Stimulated activated CD8-positive, alpha-beta memory T cell treated with anti-CD3 and anti-CD28 coated beads, Interleukin-4, amount 100 ng/mL, for 48 hours (primary cell): ENCODE results near the gene DIPK1A.

ENCODE experiments used
- DNase-seq: peaks from one replicate; pipeline ENCODE4 v3.0.0-alpha.2; 2020

The DIPK1A gene

DNA sequence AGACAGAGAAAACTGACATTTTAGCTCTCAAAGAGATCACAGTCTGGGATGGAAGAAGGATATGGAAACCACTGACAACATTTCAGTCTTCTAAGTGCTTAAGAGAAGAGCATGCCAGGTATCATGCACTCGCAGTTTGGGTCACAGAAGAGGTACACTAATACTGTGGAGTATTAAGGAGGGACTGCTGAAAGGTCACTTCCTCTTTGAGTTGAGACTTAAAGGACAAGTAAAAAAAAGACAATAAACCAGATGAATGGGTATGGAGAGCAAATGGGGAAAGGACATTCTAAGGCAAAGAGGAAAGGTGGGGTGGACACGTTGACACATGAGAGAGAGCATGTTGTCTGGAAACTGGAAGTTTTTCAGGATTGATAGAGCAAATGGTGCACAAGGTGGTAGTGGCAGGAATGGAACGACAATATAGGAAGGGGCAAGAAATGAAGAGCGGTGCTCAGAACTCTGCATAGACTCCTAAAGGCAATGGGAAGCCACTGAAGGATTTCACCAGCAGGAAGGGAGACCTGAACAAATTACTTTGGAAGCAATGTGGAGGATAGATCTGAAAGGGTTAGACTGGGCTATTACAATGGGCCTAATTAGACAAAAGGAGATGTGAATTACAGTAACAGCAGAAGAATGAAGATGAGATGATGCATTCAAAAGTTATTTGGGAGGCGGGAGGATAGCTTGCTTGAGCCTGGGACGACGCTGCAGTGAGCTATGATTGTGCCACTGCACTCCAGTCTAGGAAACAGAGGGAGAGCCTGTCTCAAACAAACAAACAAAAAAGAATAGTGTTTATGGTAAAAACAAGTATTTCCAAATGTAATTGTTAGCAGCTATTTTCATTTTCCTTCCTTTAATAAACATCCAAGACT, 11.1 kb downstream of the DIPK1A start:
- DNase-seq, result no peak

DNA sequence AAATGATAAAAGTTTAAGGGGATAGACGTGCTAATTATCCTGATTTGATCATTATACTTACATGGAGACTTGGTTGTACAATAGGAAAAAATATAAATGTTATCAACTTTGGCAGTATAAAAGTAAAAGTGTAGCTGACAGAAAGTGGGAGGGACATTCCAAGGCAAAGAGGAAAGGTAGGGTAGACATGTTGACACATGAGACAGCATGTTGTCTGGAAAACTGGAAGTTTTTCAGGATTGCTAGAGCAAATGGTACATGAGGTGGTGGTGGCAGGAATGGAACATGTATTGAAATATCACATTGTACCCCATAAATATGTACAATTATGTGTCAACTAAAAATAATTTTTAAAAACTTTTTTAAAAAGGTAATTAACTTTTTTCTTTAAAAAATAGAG, 13.2 kb downstream of the DIPK1A start:
- DNase-seq, result no peak

DNA sequence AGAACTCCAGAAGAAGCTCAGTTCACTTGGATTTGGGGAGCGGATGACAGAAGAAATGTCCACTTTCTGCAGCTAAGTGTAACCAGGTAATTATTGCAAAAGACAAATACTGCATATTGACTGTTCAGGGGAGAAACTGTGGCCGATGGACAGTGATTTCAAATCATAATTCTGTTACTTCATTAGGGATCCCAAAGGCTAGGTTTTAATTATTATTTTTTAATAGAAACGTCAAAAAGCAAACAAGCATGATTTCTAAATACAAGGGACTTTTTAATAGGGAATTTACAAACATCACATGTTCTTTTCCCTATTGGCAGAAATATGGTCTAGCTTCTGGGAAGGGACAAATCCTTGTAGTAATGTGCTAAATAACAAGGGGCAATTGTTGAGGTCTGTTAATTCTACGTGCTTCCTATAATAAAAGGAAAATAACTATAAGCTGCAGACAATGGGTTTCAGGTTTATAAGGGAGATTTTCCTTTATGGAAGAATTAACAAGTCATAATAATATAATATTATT, 15.5 kb downstream of the DIPK1A start:
- DNase-seq, result no peak

DNA sequence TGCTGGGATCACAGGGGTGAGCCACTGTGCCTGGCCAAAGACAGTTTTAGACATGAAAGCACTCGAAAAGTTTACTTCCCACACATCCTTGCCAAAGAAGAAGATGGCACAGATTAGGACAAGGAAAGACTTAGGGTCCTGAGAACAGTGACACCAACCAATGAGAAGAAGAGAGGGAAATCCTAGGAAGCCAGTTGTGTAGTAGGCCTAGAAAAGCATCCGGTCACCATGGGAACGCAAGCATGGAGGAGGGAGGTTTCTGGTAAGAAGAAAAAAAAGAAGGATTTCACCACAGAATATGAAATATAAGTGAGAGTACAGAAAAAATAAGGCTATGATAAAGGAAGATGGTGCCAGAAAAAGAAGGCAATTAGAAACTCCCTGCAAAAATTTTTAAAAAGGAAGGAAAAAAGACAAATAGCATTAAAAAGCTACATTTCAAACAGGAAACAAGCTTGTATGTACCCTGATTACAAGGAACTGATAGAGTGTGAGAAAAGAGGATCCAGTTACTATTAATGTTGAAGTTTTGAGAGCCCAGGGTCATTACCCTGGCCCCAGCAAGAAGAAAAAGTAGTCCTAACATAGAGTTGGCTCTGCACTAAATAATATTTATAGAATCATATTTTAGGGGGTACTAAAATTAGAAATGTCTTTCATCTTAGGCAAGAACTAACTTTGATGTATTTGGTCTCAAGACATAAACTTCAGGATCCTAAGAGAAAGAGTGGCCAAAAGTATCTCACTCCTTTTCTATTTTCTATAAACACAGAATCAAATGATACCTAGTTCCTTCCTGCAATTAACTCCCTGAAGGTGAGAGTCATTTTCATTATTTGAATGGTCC, 16.1 kb downstream of the DIPK1A start:
- DNase-seq, result no peak

DNA sequence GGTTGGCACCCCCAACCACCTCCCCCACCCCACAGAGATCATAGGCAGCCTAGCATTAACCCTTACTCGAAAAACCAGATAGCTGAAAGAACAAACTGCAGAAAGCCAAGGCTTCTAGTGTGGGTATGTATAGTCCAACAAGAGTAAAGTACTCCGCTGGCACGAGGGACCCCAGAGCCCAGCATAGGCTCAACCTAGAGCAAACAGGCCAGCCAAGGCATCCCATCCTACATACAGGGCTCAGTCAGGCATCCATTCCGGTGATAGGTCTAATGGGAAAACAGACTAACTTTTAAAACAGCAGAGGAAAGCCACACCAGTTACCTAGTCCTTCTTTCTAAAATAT, 17.8 kb downstream of the DIPK1A start:
- DNase-seq, result no peak

DNA sequence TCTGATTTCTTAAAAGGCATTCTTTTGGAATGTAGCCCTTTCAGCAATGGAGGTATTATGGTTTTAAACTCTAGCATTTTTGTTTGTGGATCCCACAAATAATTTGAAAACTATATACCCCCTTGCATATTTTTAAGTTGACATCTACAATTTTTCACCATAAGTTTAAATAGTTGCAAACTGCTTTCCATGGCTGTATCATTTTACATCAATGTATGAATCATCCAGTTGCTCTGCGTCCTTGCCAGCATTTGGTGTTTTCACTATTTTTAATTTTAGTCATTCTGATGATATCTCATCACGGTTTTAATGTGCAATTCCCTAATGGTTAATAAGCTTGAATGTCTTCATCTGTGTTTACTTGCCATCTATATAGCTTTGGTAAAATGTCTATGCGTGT, 20.7 kb downstream of the DIPK1A start:
- DNase-seq, result no peak

DNA sequence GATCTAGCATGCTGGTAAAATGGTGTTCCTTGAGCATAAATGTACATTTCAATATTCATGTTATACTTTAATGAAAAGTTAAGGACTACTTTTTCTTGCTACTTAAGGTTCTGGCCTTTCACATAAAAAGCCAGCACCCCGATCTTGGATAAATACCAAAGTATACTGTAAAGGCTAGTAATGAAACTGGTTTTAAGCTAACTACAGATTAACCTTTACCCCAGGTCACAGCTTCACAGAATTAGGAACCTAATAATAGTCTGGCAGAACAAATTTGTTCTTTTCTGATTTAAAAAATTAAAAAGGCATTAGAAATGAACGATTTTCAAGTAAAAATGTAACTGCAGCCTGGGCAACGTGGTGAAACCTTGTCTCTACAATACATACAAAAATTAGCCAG, 23.5 kb downstream of the DIPK1A start:
- DNase-seq, result no peak

DNA sequence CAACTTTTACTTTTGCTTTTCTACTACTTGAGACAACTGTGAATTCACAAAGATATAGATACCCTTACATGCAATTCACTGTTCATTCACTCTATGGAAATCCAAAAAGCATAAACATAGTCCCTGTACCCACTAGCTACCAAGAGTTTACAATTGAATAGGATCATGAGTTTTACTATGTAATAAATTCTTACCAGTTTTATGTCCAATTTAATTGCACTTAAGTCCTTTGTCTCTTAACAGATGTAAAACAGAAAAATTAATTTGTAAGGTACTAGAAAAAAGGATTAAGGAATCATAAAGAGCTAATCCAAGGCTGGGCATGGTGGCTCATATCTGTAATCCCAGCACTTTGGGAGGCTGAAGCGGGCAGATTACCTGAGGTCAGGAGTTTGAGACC, 24.4 kb downstream of the DIPK1A start:
- no peak for DNase-seq

DNA sequence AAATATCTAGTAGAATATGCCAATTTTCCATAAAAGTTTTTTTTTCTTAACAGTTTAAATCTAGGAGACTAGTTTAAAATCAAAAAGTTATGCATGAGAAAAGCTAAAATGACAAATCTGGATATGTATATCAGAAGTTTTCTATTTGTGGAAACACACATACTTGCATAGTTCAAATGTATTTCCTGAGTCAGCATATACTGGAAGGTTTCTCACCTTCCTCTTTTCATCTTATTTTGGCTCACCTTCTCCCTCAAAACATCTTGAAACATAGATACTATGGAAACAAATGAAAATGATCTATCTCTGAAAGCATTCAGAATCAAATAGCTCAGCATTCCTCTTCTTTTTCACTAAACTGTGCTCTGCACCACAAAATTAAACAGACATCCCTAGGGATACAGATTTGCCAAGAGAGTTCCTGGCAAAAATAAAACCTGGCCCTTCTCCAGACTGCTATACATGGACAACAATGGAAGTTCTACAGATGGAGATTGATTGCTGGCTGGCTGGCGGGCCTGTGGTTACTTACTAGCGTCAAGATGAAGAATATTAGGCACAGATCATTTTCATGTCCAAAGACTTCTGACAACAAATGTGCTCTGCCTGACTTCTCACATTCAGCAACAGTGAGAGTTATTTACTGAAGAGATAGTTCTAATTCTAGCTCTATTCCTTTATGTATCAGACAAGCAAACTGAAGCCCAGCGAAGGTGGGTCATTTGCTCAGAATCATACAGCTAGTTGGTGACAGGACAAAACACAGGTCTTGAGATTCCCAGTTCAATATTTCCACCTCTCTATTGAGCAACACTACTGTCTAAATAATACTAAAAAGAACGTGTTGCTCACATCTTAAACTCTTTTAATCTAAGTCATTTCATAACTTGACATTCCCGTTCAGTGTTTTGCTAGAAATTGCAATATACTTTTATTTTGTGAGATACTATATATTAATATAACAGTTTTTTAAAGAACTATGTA, 26.6 kb downstream of the DIPK1A start:
- DNase-seq, result no peak

DNA sequence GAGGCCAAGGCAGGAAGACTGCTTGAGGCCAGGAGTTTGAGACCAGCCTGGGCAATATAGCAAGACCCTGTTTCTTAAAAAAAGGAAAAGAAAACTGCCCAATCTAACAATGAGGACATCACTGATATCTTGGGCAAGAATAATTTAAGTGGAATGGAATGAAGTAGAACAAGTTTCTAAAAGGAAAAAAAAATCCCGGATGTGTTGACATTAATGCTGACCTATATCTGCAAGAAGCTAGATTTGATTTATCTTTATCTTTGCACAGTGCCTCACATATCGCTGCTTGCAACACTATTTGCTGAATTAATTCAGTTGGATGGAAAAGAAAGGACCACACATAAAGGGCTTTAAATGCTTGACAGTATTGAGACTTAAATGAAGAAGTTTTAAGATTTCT, 27.8 kb downstream of the DIPK1A start:
- DNase-seq, result no peak

DNA sequence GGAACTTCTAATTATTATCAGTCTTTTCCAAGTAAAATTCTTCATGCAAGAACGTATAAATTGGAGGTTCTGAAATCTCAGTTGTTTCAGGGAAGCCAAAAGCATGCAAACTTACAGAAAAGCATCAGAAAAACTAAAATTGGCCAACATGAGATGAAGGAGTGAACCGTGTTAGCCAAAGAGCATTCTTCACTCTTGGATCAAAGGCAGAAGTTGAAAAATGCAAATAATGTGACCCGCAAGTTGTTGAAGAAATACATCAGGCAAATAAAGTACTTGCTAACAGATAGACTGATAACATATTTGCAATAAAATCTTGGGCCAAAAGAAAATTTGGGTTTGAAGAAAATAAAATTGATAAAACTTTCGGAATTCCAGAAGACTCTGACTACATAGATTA, 29.6 kb downstream of the DIPK1A start:
- DNase-seq, result no peak

DNA sequence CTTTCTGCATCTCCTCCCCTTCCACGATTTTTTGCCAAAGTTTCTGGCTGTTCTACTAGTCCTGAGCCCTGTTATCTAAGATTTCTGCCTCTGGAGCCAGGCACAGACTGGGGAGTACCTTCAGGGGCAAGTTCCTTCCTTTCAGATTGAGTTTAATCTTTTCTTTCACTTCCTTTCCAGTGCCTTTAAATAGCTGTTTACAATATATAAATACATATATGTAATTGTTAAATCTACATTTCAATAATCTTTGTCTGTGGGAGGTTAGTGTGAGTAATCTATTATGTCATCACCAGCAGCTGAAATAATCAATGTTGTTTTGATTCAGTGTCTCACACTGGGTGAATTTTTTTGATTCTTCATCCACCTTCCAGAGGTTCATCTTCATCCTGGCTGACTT, 31.8 kb downstream of the DIPK1A start:
- no peak for DNase-seq

DNA sequence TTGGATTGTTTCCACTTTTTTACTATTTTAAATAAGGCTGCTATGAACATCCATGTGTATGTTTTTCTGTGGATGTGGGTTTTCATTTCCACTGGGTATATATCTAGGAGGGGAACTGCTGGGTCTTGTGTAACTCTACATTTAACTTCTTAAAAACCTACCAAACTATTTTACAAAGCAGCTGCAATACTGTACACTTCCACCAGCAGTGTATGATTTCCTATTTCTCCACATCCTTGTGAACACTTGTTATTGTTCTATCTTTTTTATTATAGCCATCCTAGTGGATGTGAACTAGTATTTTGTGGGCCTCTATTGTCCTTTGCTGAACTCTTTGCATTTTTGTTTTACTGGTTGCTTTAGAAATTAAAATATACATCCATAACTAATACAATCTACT, 33.4 kb downstream of the DIPK1A start:
- DNase-seq, result no peak

DNA sequence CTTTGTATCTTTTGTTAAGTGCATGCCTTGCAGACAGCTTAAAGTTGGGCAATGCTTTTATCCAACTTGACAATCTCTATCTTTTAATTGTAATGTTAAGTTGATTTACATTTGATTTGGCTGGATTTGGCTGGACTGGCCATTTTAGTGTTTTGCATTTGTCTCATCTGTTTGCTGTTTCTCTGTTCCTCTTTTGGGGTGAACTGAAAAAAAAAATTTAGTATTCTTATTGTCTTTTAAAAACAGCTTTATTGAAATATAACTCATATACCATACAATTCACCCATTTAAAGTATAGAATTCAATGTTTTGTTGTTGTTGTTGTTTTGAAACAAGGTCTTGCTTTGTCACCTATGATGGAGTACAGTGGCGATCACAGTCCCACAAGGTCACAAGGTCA, 34.4 kb downstream of the DIPK1A start:
- no peak for DNase-seq

DNA sequence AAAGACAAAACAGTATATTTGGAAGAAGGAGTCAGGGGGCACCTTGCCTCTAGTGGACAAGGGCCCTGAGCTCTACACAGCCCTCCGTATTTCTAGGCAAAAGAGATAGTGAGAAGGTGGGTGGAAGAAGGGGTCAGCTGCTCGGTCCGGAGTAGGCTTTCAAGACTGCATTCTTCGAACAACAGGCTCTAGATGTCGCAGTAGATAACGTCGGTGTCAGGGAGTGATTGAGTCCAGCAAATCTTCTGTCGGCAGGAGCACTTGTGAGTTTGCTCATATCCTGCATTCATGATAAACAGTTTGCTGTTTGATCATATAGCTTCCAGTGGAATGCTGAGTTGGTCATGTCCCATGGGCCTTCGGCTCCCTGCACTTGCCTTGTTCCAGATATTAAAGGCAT, 36.8 kb downstream of the DIPK1A start:
- DNase-seq, result no peak

DNA sequence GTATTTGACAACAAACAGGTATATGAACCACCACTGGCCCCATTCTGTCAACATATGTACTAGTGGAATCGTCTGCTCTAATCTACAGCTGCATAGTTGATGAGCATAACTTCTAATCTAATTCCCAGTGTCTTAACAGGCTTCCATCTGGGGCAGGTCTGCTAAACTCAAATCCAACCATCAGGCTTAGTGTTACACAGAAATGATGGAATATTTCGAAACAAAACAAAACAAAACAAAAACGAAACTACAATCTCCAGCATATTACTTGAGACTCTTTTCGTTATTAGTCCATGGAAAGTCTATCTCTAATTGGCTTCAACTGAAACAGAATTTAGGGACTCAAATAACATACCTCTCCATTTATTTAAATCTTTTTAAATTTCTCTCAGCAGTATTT, 37.6 kb downstream of the DIPK1A start:
- no peak for DNase-seq

DNA sequence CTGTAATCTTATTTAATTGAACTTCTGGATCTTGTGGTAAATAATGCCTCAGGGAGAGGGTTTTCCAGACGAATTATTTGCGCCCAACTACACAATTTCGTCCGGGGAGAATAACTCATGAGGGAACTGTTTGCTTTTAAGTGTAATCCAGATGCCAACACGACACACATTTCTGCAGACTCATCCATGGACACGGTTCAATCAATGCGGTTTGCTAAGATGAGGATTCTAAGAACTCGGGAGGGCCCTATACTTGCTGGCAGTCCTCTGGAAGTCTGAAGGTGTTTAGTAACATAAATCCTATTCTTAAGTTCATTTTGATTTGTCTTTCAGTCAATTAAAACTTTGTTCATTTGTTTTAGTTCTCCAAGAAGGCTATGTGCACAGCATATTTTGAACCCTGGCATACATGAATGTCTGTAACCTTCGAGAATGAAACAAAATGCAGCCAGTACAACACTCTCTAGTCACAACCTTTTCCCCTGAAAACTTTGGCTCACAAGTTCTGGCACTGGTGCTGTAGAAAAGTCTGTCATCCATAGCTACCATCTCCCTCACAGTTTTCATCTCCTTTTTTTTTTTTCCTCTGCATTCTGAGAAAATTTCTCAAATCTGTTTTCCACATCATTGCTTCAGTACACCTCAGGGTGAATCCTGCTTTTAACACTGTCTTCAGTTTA, 38.8 kb downstream of the DIPK1A start:
- DNase-seq, result no peak

DNA sequence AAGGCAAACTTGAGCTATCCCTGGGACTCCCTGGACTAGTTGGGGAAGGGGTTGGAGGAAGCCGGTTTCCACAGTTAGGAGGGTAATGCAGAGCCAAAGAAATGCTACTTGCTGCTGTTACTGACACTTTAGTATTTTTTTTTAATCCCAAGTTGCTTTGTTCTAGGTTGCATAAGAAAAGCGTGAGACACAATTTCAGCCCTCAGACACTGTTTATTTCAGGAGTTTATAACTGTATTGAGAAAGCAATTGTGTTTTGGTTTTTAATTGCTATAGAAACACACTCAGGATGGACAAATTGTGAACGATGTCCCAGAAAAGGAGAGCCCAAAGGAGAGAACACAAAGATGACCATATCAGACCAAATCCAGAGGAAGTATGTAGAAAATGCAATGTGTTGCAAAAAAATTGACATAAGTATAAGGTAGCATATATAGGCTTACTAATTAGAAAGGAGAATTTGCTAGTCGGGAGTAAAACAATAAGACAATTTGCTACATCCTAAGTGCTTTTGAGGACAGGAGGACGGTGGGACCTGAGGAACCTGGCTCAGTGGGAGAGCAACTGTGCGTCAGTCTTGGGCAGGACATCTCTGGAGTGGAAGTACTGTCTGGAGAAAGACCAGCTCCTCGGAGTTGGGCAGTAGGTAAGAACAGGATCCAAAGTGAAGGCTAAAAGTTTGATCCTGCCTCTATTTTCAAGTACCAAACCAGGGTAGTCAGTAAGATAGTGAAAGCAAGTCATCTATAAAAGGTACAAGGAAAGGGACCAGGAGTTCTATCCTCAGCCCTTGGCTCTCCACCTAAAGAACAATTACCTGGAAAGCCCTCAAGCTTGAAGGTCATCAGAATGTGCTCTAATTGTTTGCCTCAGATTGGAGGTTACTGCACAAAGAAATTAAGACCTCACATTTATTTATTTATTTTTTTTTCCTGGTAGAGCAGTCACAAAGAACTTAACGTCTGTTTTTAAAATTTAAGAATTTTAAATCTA, 39.9 kb downstream of the DIPK1A start:
- DNase-seq, result no peak

DNA sequence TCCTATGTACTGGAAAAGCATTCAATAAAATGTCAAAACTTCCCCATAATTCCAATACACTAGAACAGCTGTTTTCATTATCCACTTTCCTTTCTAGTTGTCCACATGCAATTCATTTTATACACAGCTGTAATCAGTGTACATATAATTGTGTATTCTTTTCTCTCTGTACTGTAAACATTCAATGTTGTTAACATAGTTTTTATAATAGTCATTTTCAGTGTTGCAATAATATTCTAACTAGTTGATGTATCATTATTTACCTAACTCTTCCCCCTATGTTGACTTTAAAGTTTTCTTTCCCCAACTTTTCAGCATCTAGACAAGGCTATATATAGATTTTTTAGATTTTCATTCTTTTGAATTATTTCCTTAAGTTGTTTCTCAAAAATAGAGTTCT, 44.4 kb downstream of the DIPK1A start:
- no peak for DNase-seq

DNA sequence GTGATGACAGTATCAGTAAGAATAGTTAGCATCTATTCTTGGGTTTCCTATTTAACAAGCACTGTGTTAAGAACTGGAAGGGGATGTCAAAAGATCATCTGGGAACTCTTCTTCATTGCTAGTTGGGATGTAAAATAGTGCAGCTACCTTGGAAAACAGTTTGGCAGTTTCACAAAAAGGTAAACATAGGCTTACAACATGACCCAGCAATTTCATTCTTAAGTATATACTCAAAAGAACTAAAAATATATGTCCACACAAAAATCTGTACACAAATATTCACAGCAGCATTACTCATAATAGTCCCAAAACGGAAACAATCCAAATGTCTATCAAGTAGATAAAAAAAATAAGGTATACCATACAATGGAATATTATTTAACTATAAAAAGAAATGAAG, 45.7 kb downstream of the DIPK1A start:
- no peak for DNase-seq
